Endothelial cell of umbilical vein (primary cell): ENCODE results near the gene ARRB1. TPM values are rescaled to one million over a fixed set of nuclear protein-coding genes. Genes with fewer than 3 reads are reported as not detected.

Experiments used
- BruUV-seq: library from RNA; stranded (reverse); fragments of 400-500 nt; replicated peaks from 2 replicates; lab custom pipeline; 2021; lab: Mats Ljungman, UMichigan
- CTCF ChIA-PET: fragments of 300-600, 350-600 bp; sonication (Branson Sonifier 250); formaldehyde crosslinking; loops from one replicate; lab custom pipeline; 2021; ENCODE audit warnings: antibody characterized with exemption, inconsistent platforms; lab: Charles Lee
- POLR2A ChIA-PET: fragments of 300-600, 350-600 bp; sonication (Branson Sonifier 250); formaldehyde crosslinking; loops from one replicate; lab custom pipeline; 2021; ENCODE audit warnings: antibody characterized with exemption, inconsistent platforms; lab: Charles Lee
- DNase-seq: peaks from one replicate; pipeline ENCODE4 v3.0.0-alpha.2; 2011; ENCODE audit warnings: low read depth, low spot score
- FAIRE-seq: peaks from 2 replicates; lab custom pipeline; 2011; peaks lifted over from hg19 to GRCh38; lab: Jason Lieb, UNC
- H2AFZ ChIP-seq: 2 replicates; pipeline ENCODE4 v1.6.0; 2012; ENCODE audit warnings: low read depth, low read length, control low read depth, inconsistent platforms
- H3K27ac ChIP-seq: 2 replicates; pipeline ENCODE4 v1.5.1; 2011; ENCODE audit warnings: low read depth, mild to moderate bottlenecking, control low read depth, low read length, moderate library complexity; ENCODE audit not compliant: insufficient read depth
- H3K27me3 ChIP-seq, 2 experiments: 2 replicates each; pipeline versions ENCODE4 v1.6.0 to v1.6.1; 2011; ENCODE audit warnings: low read length in 2 of 2, mixed read lengths in 1 of 2; ENCODE audit not compliant: control insufficient read depth in 2 of 2, insufficient read depth in 2 of 2
- H3K36me3 ChIP-seq, 2 experiments: 2 replicates in 1 of 2; 3 replicates in 1 of 2; pipeline ENCODE4 v1.5.1; 2011; ENCODE audit warnings: low read length in 2 of 2, mild to moderate bottlenecking in 1 of 2, moderate library complexity in 1 of 2; ENCODE audit not compliant: control insufficient read depth in 2 of 2, insufficient read depth in 2 of 2; ENCODE audit errors: extremely low read depth in 1 of 2
- H3K4me1 ChIP-seq: 3 replicates; pipeline ENCODE4 v1.5.1; 2011; ENCODE audit warnings: mild to moderate bottlenecking, low read length; ENCODE audit not compliant: control insufficient read depth, insufficient read depth; ENCODE audit errors: extremely low read depth
- H3K4me2 ChIP-seq: 2 replicates; pipeline ENCODE4 v1.6.1; 2011; ENCODE audit warnings: low read length, control low read depth, mixed read lengths; ENCODE audit not compliant: insufficient read depth
- H3K4me3 ChIP-seq, 3 experiments: fragments of 200-600 bp in 1 of 3; sonication (generic), shearing (Covaris generic) in 1 of 3; replicated peaks in 1 of 3; 2 replicates each; pipeline ENCODE4 v1.5.1; 2011 to 2016; ENCODE audit warnings: control low read depth in 3 of 3, low read length in 3 of 3, mild to moderate bottlenecking in 2 of 3, inconsistent platforms in 1 of 3, low read depth in 1 of 3, moderate library complexity in 1 of 3; ENCODE audit not compliant: insufficient read depth in 1 of 3
- H3K79me2 ChIP-seq: 2 replicates; pipeline ENCODE4 v1.6.0; 2012; ENCODE audit warnings: low read length, inconsistent platforms; ENCODE audit not compliant: control insufficient read depth, insufficient read depth
- H3K9ac ChIP-seq: replicated peaks from 2 replicates; pipeline ENCODE3; 2011; ENCODE audit warnings: low read length, control low read depth; ENCODE audit not compliant: insufficient read depth; ENCODE audit errors: extremely low read depth
- H3K9me1 ChIP-seq: replicated peaks from 3 replicates; pipeline ENCODE4 v1.6.0; 2011; ENCODE audit warnings: mild to moderate bottlenecking, low read length; ENCODE audit not compliant: control insufficient read depth, insufficient read depth; ENCODE audit errors: extremely low read depth
- H3K9me3 ChIP-seq: replicated peaks from 2 replicates; pipeline ENCODE4 v1.5.1; 2012; ENCODE audit warnings: low read length, inconsistent platforms; ENCODE audit not compliant: control insufficient read depth, insufficient read depth
- H4K20me1 ChIP-seq: replicated peaks from 2 replicates; pipeline ENCODE3; 2011; ENCODE audit warnings: mild to moderate bottlenecking, low read length; ENCODE audit not compliant: control insufficient read depth, insufficient read depth; ENCODE audit errors: extremely low read depth
- EZH2 ChIP-seq: IDR thresholded peaks from 2 replicates; pipeline ENCODE4 v1.6.1; 2012; ENCODE audit warnings: borderline replicate concordance, low read depth, mild to moderate bottlenecking, moderate library complexity, low read length, inconsistent platforms; ENCODE audit not compliant: severe bottlenecking
- FOS ChIP-seq: IDR thresholded peaks from 2 replicates; pipeline ENCODE4 v1.6.1; 2011; ENCODE audit warnings: mild to moderate bottlenecking, low read length, moderate library complexity, borderline replicate concordance; ENCODE audit not compliant: insufficient read depth
- GATA2 ChIP-seq: IDR thresholded peaks from 2 replicates; pipeline ENCODE4 v1.7.0; 2011; ENCODE audit warnings: low read depth, mild to moderate bottlenecking, moderate library complexity, mixed read lengths, low read length; ENCODE audit not compliant: insufficient read length, insufficient read depth
- JUN ChIP-seq: IDR thresholded peaks from 2 replicates; pipeline ENCODE4 v1.6.1; 2011; ENCODE audit warnings: borderline replicate concordance, low read depth; ENCODE audit not compliant: insufficient read length, insufficient read depth
- MYC ChIP-seq: IDR thresholded peaks from one replicate; pipeline ENCODE4 v1.6.1; 2011; ENCODE audit warnings: mild to moderate bottlenecking, low read depth, low read length
- POLR2A ChIP-seq: IDR thresholded peaks from 2 replicates; pipeline ENCODE4 v1.6.1; 2012; ENCODE audit warnings: low read depth, mild to moderate bottlenecking, control low read depth, low read length
- POLR2AphosphoS5 ChIP-seq: IDR thresholded peaks from 2 replicates; pipeline ENCODE4 v1.6.1; 2012; ENCODE audit warnings: low read depth, mild to moderate bottlenecking, control low read depth, low read length, moderate library complexity; ENCODE audit not compliant: insufficient read depth
- dilution Hi-C: fragments of 300-500 bp; cut with MboI; formaldehyde crosslinking; loops from one replicate; pipeline ENCODE4 v1.15.0; 2019; ENCODE audit warnings: low sequenced_read_pairs; ENCODE audit not compliant: extremely low pct_ligation_motif_present
- intact Hi-C: fragments of 100-400 bp; cut with micrococcal nuclease; formaldehyde crosslinking; loops from one replicate; pipeline ENCODE4 v1.10.0; 2022
- polyA plus RNA-seq, 4 experiments: library from polyadenylated mRNA; depleted of rRNA in 3 of 4; stranded (reverse) in 3 of 4; unstranded in 1 of 4; fragments of >200 nt; gene quantifications; 2 replicates each; pipeline versions ENCODE4 v1.2.1 to v1.2.3, GENCODE V29; 2011 to 2012; ENCODE audit warnings: missing spikeins in 1 of 4
- total RNA-seq: library from RNA; stranded (reverse); gene quantifications from 2 replicates; pipeline ENCODE4 v1.2.3, GENCODE V29; 2021
- TF ChIP-seq, protein P1 (sequence below): IDR thresholded peaks from 2 replicates; pipeline ENCODE4 v1.6.1; 2011; ENCODE audit not compliant: insufficient read depth, insufficient read length
- TF ChIP-seq, protein P2 (sequence below), 2 donors: IDR thresholded peaks; 1 replicate in 1 of 2; 2 replicates in 1 of 2; pipeline ENCODE4 v1.5.1; 2011; ENCODE audit warnings: low read length in 2 of 2, mild to moderate bottlenecking in 2 of 2, moderate library complexity in 2 of 2, control low read depth in 1 of 2, inconsistent platforms in 1 of 2, low read depth in 1 of 2; ENCODE audit not compliant: insufficient read depth in 1 of 2; ENCODE audit errors: extremely low read depth in 1 of 2

ARRB1 gene
- total and polyA plus RNA-seq, 2 donors (not counting 3 experiments of a cell fraction or from before 2014, with no cell fraction given): 63.9 to 92.6 TPM

DNA sequence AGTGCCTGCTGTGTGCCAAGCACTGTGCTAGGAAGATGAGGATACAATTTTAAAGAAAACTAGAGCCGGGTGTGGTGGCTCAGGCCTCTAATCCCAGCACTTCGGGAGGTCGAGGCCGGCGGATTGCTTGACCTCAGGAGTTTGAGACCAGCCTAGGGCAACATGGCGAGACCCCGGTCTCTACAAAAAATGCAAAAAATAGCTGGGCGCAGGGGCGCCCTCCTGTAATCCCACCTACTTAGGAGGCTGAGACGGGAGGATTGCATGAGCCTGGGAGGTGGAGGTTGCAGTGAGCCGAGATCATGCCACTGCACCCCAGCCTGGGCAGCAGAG lies 102.6 kb downstream of the ARRB1 start:
- Histone ChIP-seq H3K79me2 (no peaks in the 10 kb centered on the region), H3K4me1 (no peaks in the 10 kb centered on the region), H3K9ac (no peak overlapping the region), H4K20me1 (no peaks in the 10 kb centered on the region), H3K27me3 (peaks cover 18 to 27% of the 10 kb centered on the region in 2 experiments), H3K9me3 (no peaks in the 10 kb centered on the region), H2AFZ (no peak overlapping the region), H3K4me3 (no peak overlapping the region), H3K27ac (no peak overlapping the region), H3K4me2 (no peak overlapping the region), H3K9me1 (no peaks in the 10 kb centered on the region), H3K36me3 (no peaks in the 10 kb centered on the region)
- no peak for FAIRE-seq
- no TSS peak for BruUV-seq
- dilution Hi-C loops: no loop called here
- POLR2A ChIA-PET: interaction anchor here (0.6 kb wide), 1 partner anchor 109 kb away, joined by 4 read pairs; no protein-coding TSS in a partner anchor
- CTCF ChIA-PET: interaction anchor here (0.6 to 9.5 kb wide), 63 partner anchors 9 to 796 kb away, joined by 3 to 507 read pairs (median 5); partner anchors contain the start of genes LIPT2, NEU3, SLCO2B1 and SPCS2
- intact Hi-C loops: loop anchor here (1.0 to 2.0 kb wide), 5 partner anchors 35 to 318 kb away; no protein-coding TSS in a partner anchor
- no peak for DNase-seq
- TF ChIP-seq GATA2 (no peak), JUN (no peak), EZH2 (no peak), MYC (no peak), FOS (no peak), POLR2A (no peak), POLR2AphosphoS5 (no peak)
- TF ChIP-seq, protein P1, sequence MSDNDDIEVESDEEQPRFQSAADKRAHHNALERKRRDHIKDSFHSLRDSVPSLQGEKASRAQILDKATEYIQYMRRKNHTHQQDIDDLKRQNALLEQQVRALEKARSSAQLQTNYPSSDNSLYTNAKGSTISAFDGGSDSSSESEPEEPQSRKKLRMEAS: no peak
- TF ChIP-seq, protein P2, sequence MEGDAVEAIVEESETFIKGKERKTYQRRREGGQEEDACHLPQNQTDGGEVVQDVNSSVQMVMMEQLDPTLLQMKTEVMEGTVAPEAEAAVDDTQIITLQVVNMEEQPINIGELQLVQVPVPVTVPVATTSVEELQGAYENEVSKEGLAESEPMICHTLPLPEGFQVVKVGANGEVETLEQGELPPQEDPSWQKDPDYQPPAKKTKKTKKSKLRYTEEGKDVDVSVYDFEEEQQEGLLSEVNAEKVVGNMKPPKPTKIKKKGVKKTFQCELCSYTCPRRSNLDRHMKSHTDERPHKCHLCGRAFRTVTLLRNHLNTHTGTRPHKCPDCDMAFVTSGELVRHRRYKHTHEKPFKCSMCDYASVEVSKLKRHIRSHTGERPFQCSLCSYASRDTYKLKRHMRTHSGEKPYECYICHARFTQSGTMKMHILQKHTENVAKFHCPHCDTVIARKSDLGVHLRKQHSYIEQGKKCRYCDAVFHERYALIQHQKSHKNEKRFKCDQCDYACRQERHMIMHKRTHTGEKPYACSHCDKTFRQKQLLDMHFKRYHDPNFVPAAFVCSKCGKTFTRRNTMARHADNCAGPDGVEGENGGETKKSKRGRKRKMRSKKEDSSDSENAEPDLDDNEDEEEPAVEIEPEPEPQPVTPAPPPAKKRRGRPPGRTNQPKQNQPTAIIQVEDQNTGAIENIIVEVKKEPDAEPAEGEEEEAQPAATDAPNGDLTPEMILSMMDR (IDR thresholded peaks at IDR 0.05; ENCODE audit: extremely low read depth in 1 of 2, insufficient read depth in 1 of 2, low read depth in 1 of 2, low read length in 2 of 2): no peak
